Left ventricle myocardium inferior (tissue), 1 donor: ENCODE results near the gene RAD1. TPM values are rescaled to one million over a fixed set of nuclear protein-coding genes. Genes with fewer than 3 reads are reported as not detected.
A peak's percentile ranks its signal among the peaks of the same experiment; 100 is the strongest.

Experiments used
- DNase-seq: peaks from one replicate; pipeline ENCODE4 v3.0.0-alpha.2; 2020
- H3K27ac ChIP-seq: fragments of 200-600 bp; replicated peaks from 2 replicates; pipeline ENCODE4 v1.8.0; 2021
- H3K27me3 ChIP-seq: fragments of 200-600 bp; 2 replicates; pipeline ENCODE4 v1.8.0; 2021; ENCODE audit warnings: low read depth
- H3K36me3 ChIP-seq: fragments of 200-600 bp; 2 replicates; pipeline ENCODE4 v1.8.0; 2021
- H3K4me1 ChIP-seq: fragments of 200-600 bp; 2 replicates; pipeline ENCODE4 v1.8.0; 2021
- H3K4me3 ChIP-seq: fragments of 200-600 bp; 2 replicates; pipeline ENCODE4 v1.8.0; 2021; ENCODE audit warnings: mild to moderate bottlenecking, moderate library complexity
- H3K9me3 ChIP-seq: fragments of 200-600 bp; replicated peaks from 2 replicates; pipeline ENCODE4 v1.8.0; 2021
- CTCF ChIP-seq: fragments of 200-600 bp; IDR thresholded peaks from 2 replicates; pipeline ENCODE4 v1.8.0; 2021; ENCODE audit warnings: antibody characterized with exemption, mild to moderate bottlenecking, borderline replicate concordance
- intact Hi-C: fragments of 100-400 bp; cut with micrococcal nuclease; formaldehyde crosslinking; loops from one replicate; pipeline ENCODE4 v1.11.0; 2022
- long read RNA-seq: library from polyadenylated mRNA; unstranded; transcript quantifications from one replicate; pipeline ENCODE4 v2.0.0, GENCODE V29; 2021
- total RNA-seq: library from RNA; stranded (reverse); fragmentation: NEBNext Ultra II Directional; extraction: Animal tissue kit (Norgen Biotek cat#: 25700); gene quantifications from one replicate; pipeline ENCODE4 v1.2.1, GENCODE V29; 2021
- donor health status: DM: no; HTN: yes; CAD: no; lungs with severe emphysema.

Gene RAD1
- 28.2 TPM for total RNA-seq
- long read RNA-seq, full-length matches to known transcripts = 10 of 32 reads
- long read RNA-seq, partial matches to known transcripts = 1 of 32 reads
- long read RNA-seq, other reads (novel, unspliced or antisense) = 21 of 32 reads

DNA sequence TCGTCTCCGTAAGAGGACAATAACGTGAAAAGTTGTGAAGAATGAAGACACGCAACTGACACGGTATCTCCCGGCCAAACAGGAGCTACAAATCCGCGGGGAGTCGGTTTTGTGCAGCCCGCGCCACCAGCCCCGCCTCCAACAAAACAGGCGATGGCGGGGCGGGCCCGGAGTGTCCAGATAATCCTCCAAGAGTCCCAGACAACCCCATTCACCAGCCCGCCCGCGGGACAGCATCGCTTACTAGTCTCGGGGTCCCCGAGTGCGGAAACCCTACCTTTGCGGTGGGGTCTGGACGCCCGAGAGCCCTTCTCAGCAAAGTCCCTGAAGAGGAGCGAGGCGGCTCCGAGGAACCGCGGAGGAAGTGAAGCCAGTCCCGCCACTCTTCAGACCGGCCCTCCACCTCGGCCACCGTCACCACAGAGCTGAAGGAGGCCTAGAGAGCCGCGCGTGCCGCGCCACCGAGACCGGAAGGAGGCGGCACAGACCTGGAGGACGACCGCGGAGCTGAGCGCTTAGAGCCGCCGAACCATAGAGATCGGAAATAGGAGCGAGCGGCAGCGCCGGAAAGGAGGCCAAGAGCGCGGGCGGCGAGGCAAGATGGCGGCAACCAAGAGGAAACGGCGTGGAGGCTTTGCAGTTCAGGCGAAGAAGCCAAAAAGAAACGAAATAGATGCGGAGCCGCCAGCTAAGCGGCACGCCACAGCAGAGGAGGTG lies at the start of gene RAD1, which contains the start of gene BRIX1:
Gene RAD1, minus strand, starts transcription at position 366 of the 717 bp plus-strand sequence. CDS start 612 bp downstream, outside the sequence.
Gene BRIX1, plus strand, starts transcription at position 573 of the 717 bp plus-strand sequence. Its CDS starts 28 bp downstream, at position 601.
- intact Hi-C loops = no loop called here
- Histone ChIP-seq H3K9me3 (no peaks in the 10 kb centered on the region), H3K27me3 (no peaks in the 10 kb centered on the region), H3K4me1 (peaks cover 44% of the 10 kb centered on the region), H3K4me3 (peak within 1 kb of the TSS; percentile 89), H3K36me3 (peaks cover 29% of the 10 kb centered on the region), H3K27ac (peak within 1 kb of the TSS; percentile 91)
- peak; percentile 97 for DNase-seq
- TF ChIP-seq CTCF = peak; percentile 43

DNA sequence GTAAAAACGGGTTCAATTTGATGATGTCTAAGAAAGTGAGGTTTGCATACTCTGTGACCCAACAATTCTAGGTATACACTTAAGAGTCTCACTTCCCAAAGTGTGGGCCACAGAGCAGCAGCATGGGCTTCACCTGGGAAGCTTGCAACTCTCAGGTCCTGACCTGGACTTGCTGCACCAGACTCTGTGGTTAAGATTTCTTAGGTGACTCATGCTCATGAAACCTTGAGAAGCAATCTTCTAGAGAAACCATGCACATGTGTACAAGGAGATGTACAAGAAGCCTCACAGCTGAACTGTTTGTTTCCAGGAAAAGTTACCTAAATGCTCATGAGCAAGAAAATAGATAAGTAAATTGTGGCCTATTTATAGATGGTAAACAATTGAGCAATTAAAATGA lies 44.0 kb upstream of the RAD1 start:
- no peak for TF ChIP-seq CTCF
- no peaks in the 10 kb centered on the region for H3K4me1 ChIP-seq
- no peaks in the 10 kb centered on the region for H3K9me3 ChIP-seq
- H3K36me3 ChIP-seq = peaks cover 22% of the 10 kb centered on the region
- no peak overlapping the region for H3K4me3 ChIP-seq
- DNase-seq = no peak
- no peaks in the 10 kb centered on the region for H3K27me3 ChIP-seq
- no peak overlapping the region for H3K27ac ChIP-seq
- intact Hi-C loops = no loop called here

DNA sequence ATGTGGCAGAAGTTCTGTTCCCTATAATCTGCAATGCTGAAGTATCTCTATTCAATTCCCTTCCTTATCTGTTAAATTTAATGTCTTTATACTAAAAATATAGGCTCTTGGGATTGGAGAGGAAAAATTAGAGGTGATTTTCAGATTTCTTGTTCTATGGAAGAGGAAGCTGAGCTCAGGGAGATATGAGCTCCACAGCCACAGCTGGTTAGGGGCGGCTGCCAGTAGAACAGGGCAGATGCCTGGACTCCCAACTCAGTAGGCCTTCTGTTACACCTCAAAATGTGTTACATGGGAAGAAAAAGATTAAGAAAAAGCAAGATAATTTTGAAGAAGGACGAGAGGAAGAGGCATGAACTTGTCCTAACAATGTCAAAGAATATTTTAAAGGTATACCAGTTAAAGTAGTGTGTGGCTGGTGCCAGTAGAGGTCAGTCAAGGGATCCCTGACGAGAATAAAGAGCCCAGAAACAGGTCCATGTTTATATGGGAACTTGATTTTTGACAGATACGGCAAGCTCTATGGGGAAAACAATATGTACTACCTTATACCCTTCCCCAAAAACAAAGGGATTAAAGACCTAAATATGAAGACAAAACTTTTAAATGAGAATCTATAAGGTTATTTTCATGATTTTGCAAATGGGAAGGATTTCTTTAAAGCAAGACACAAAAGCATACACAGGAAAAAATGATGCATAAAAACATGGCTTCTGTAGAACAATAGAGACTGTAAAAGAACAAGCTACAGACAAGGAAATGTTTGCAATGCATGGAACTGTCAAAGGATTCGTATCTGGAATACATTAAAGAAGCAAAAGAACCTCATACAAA lies 42.8 kb upstream of the RAD1 start:
- Histone ChIP-seq H3K36me3 (peaks cover 33% of the 10 kb centered on the region), H3K9me3 (no peaks in the 10 kb centered on the region), H3K27me3 (no peaks in the 10 kb centered on the region), H3K4me1 (no peaks in the 10 kb centered on the region), H3K4me3 (no peak overlapping the region), H3K27ac (no peak overlapping the region)
- TF ChIP-seq CTCF = peak; percentile 61
- intact Hi-C loops = no loop called here
- no peak for DNase-seq

DNA sequence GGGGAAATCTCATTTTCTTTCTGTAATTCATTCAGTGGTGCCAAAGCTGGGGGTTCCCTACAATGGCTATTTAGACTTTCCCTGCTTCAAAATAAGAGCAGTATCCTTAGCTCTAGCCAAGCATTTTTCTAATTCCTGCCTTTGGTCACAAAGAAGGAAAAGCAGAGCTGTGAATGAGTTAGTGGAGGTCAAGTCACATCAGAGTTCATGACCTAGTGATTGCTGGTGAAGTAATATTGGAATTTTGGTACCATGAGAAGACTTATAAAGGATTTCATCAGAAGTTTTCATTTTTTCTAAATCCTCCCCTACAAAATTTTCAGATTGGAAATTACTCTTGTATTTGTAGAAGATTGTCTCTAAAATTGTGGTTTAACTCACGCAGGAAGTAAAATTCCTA lies 42.0 kb upstream of the RAD1 start:
- Histone ChIP-seq H3K9me3 (no peaks in the 10 kb centered on the region), H3K36me3 (peaks cover 40% of the 10 kb centered on the region), H3K27ac (no peak overlapping the region), H3K27me3 (no peaks in the 10 kb centered on the region), H3K4me1 (no peaks in the 10 kb centered on the region), H3K4me3 (no peak overlapping the region)
- no peak for DNase-seq
- intact Hi-C loops = no loop called here
- TF ChIP-seq CTCF = no peak

DNA sequence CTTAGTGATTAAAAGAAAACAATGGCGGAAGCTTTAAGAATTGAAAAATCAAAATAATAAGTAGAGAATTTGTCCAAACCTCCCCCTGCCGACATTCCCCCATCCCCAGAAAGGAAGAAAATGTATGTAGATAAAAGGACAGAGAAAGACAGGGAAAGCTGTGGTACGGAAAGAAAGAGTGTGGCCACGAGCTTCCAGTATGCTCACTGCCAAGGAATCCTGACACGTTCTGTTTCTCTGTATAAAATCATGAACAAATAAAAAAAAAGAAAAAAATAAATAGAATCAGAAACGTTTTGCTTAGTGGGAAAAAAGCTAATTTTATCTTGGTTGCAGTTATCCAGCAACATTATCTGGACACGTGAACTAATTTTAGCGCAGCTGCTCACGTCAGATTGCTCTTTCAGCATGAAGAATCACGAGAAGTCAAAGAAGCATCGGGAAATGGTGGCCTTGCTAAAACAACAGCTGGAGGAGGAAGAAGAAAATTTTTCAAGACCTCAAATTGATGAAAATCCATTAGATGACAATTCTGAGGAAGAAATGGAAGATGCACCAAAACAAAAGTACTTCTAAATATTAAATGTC lies 29.2 kb upstream of the RAD1 start:
- no peak for DNase-seq
- TF ChIP-seq CTCF = no peak
- peak overlapping the region; percentile 42 for H3K4me3 ChIP-seq
- no peaks in the 10 kb centered on the region for H3K27me3 ChIP-seq
- H3K27ac ChIP-seq = peak overlapping the region; percentile 63
- intact Hi-C loops = no loop called here
- H3K9me3 ChIP-seq = no peaks in the 10 kb centered on the region
- H3K36me3 ChIP-seq = peaks cover 69% of the 10 kb centered on the region
- peaks cover 15% of the 10 kb centered on the region for H3K4me1 ChIP-seq
